ENCODE measurements around the gene PRSS33. TPM values are rescaled to one million over a fixed set of nuclear protein-coding genes. Genes with fewer than 3 reads are reported as not detected.
A peak's percentile ranks its signal among the peaks of the same experiment; 100 is the strongest.

Gene PRSS33
- total RNA-seq, 1 experiment from 2014 or later = not detected

DNA sequence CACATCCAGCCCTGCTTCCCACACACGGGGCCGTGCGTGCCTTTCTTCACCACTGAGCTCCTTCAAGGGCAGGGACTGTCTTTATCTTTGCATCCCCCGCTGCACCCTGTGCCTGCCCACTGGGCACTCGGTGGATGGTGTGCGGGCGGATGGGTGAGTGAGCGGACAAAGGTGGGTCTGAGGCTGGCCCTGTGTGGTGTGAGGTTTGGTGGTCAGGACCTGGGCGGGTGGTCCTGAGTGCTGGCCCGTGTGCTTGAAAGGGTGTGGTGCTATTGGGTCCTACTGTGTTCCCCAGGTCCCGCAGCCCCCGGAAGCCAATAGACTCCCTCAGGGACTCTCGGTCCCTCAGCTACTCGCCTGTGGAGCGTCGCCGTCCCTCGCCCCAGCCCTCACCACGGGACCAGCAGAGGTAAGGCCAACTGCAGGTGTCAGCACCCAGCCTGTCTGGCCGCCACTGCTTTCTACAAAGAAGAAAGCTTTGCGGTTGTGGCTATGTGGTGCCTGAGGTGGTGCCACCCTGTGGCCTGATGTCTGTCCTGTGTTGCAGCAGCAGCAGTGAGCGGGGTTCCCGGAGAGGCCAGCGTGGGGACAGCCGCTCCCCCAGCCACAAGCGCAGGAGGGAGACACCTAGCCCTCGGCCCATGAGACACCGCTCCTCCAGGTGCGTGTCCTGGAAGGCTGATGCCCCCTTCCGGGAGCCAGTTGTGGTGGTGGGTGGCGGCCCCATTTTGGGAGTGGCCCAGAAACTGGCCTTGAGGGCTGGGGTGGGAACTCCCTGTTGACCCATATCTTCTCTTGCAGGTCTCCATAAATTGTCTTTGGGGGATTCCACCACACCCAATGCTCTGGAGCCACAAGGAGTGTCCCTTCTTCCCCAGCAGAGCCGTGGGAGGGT lies 17.1 kb downstream of the PRSS33 start:
- peak; percentile 74 for DNase-seq
- Histone ChIP-seq H3K4me3 (ENCODE audit: insufficient read depth, low read depth, low read length) (no peak overlapping the region), H3K36me3 (replicated peaks; ENCODE audit: control insufficient read depth, insufficient read depth, low read length) (peaks cover 65% of the 10 kb centered on the region), H3K27me3 (ENCODE audit: control insufficient read depth, insufficient read depth, low read length) (no peaks in the 10 kb centered on the region)

DNA sequence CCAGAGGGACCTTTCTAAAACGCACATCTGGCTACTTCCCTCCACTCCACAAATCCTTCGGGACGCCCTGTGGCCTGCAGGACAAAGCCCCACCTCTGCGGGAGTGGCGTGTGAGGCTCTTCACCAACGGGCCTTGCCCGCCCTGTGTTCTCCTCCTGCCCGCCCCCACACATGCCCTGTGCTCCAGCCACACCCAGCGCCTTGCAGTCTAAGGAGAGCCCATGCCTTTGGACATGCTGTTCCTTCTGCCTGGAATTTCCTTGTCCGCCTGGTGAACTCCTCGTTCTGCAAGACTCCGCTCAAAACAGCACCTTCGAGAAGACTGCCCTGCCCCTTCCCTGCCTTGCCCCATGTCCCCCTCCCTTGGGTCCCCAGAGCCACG lies 17.7 kb downstream of the PRSS33 start:
- peaks cover 64% of the 10 kb centered on the region for H3K36me3 ChIP-seq (replicated peaks; ENCODE audit: control insufficient read depth, insufficient read depth, low read length)
- H3K4me3 ChIP-seq (ENCODE audit: insufficient read depth, low read depth, low read length) = no peak overlapping the region
- H3K27me3 ChIP-seq (ENCODE audit: control insufficient read depth, insufficient read depth, low read length) = no peaks in the 10 kb centered on the region
- DNase-seq = no peak

- no peaks in the 10 kb centered on the region for H3K27me3 ChIP-seq (ENCODE audit: control insufficient read depth, insufficient read depth, low read length)
- H3K36me3 ChIP-seq (replicated peaks; ENCODE audit: control insufficient read depth, insufficient read depth, low read length) = peaks cover 66% of the 10 kb centered on the region
- peak; percentile 56 for DNase-seq
These were observed 18.2 kb downstream of the PRSS33 start for GRCh38 chr16:2769100-2769529.

DNA sequence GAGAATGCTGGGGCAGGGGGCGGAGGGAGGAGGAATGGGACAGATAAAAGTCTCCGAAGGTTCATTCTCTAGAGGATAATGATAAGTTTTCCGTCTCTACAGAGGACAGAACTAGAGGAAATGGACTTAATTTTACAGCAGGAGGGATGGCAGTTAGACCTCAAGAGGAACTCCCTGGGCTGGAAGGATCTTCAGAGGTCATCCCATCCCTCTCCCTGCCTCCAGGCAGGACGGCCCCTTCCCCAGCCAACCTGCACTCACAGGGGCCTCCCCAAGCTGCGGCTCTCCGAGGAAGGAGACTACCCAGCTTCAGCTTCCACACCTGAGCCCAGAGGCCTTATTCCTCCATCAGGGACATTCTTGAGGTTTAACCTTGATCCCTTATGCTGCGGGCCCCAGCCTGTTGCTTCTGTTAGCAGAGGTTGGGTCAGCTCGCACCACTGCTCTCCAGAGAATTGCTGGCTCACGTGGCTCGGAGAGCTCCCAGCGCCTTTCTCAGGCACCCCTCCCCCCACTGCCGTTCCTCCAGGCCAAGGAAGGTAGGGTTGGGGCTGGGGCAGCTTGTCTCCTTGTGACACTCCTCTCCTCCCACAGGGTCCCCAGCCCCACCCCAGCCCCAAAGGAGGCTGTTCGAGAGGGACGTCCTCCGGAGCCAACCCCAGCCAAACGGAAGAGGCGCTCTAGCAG lies 18.8 kb downstream of the PRSS33 start:
- Histone ChIP-seq H3K27me3 (ENCODE audit: control insufficient read depth, insufficient read depth, low read length) (no peaks in the 10 kb centered on the region), H3K4me3 (ENCODE audit: insufficient read depth, low read depth, low read length) (no peak overlapping the region), H3K36me3 (replicated peaks; ENCODE audit: control insufficient read depth, insufficient read depth, low read length) (peaks cover 69% of the 10 kb centered on the region)
- peak; percentile 59 for DNase-seq

More at GRCh38 chr16:2769100-2769529, 18.2 kb downstream of the PRSS33 start:
- H3K4me3 ChIP-seq (ENCODE audit: insufficient read depth, low read depth, low read length) = no peak overlapping the region

GRCh38 chr16:2767891-2768290 lies 19.5 kb downstream of the PRSS33 start:
- Histone ChIP-seq H3K27me3 (ENCODE audit: control insufficient read depth, insufficient read depth, low read length) (no peaks in the 10 kb centered on the region), H3K4me3 (ENCODE audit: insufficient read depth, low read depth, low read length) (no peak overlapping the region), H3K36me3 (replicated peaks; ENCODE audit: control insufficient read depth, insufficient read depth, low read length) (peaks cover 73% of the 10 kb centered on the region)
- DNase-seq = no peak

DNA sequence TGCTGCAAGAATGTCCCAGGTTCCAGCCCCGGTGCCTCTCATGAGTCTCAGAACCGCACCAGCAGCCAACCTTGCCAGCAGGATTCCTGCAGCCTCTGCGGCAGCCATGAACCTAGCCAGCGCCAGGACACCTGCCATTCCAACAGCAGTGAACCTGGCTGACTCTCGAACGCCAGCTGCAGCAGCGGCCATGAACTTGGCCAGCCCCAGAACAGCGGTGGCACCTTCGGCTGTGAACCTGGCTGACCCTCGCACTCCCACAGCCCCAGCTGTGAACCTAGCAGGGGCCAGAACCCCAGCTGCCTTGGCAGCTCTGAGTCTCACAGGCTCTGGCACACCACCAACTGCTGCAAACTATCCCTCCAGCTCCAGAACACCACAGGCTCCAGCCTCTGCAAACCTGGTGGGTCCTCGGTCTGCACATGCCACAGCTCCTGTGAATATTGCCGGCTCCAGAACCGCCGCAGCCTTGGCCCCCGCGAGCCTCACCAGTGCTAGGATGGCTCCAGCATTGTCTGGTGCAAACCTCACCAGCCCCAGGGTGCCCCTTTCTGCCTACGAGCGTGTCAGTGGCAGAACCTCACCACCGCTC lies 20.1 kb downstream of the PRSS33 start:
- DNase-seq = no peak
- H3K4me3 ChIP-seq (ENCODE audit: insufficient read depth, low read depth, low read length) = no peak overlapping the region
- H3K36me3 ChIP-seq (replicated peaks; ENCODE audit: control insufficient read depth, insufficient read depth, low read length) = peaks cover 80% of the 10 kb centered on the region
- H3K27me3 ChIP-seq (ENCODE audit: control insufficient read depth, insufficient read depth, low read length) = no peaks in the 10 kb centered on the region

DNA sequence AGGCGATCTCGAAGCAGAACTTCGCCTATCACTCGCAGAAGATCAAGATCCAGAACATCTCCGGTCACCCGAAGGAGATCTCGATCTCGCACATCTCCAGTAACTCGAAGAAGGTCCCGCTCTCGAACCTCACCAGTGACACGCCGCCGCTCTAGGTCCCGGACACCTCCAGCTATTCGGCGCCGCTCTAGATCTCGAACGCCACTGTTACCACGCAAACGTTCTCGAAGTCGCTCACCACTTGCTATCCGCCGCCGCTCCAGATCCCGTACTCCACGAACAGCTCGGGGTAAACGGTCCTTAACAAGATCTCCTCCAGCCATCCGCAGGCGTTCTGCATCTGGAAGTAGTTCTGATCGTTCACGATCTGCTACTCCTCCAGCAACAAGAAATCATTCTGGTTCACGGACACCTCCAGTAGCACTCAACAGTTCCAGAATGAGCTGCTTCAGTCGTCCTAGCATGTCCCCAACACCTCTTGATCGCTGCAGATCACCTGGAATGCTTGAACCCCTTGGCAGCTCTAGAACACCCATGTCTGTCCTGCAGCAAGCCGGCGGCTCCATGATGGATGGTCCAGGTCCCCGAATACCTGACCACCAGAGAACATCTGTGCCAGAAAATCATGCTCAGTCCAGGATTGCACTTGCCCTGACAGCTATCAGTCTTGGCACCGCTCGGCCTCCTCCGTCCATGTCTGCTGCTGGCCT lies 20.8 kb downstream of the PRSS33 start:
- Histone ChIP-seq H3K27me3 (ENCODE audit: control insufficient read depth, insufficient read depth, low read length) (no peaks in the 10 kb centered on the region), H3K36me3 (replicated peaks; ENCODE audit: control insufficient read depth, insufficient read depth, low read length) (peaks cover 85% of the 10 kb centered on the region), H3K4me3 (ENCODE audit: insufficient read depth, low read depth, low read length) (no peak overlapping the region)
- DNase-seq = no peak

DNA sequence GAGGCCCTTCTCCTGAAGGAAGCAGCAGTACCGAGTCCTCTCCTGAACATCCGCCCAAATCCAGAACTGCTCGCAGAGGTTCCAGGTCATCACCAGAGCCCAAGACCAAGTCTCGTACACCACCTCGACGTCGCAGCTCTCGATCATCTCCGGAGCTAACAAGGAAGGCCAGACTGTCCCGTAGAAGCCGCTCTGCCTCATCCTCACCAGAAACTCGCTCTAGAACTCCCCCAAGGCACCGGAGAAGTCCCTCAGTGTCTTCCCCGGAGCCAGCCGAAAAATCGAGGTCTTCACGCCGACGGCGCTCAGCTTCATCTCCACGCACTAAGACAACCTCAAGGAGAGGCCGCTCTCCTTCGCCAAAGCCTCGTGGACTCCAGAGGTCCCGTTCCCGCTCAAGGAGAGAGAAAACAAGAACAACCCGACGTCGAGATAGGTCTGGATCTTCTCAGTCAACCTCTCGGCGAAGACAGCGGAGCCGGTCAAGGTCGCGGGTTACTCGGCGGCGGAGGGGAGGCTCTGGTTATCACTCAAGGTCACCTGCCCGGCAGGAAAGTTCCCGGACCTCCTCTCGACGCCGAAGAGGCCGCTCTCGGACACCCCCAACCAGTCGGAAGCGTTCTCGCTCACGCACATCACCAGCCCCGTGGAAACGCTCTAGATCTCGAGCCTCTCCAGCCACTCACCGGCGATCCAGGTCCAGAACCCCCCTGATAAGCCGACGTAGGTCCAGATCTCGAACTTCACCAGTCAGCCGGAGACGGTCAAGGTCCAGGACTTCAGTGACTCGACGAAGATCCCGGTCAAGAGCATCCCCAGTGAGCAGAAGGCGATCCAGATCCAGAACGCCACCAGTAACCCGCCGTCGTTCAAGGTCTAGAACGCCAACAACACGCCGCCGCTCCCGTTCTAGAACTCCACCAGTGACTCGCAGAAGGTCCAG lies 21.6 kb downstream of the PRSS33 start:
- no peak for DNase-seq
- Histone ChIP-seq H3K36me3 (replicated peaks; ENCODE audit: control insufficient read depth, insufficient read depth, low read length) (peaks cover 88% of the 10 kb centered on the region), H3K4me3 (ENCODE audit: insufficient read depth, low read depth, low read length) (no peak overlapping the region), H3K27me3 (ENCODE audit: control insufficient read depth, insufficient read depth, low read length) (no peaks in the 10 kb centered on the region)

DNA sequence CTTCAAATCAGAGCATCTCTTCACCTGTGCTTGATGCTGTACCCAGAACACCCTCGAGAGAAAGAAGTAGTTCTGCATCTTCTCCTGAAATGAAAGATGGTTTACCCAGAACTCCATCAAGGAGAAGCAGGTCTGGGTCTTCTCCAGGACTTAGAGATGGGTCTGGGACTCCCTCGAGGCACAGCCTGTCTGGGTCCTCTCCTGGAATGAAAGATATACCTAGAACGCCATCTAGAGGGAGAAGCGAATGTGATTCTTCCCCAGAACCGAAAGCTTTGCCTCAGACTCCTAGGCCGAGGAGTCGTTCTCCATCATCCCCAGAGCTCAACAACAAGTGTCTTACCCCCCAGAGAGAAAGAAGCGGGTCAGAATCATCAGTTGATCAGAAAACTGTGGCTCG lies 22.6 kb downstream of the PRSS33 start:
- H3K4me3 ChIP-seq (ENCODE audit: insufficient read depth, low read depth, low read length) = no peak overlapping the region
- no peak for DNase-seq
- H3K36me3 ChIP-seq (replicated peaks; ENCODE audit: control insufficient read depth, insufficient read depth, low read length) = peaks cover 89% of the 10 kb centered on the region
- no peaks in the 10 kb centered on the region for H3K27me3 ChIP-seq (ENCODE audit: control insufficient read depth, insufficient read depth, low read length)

DNA sequence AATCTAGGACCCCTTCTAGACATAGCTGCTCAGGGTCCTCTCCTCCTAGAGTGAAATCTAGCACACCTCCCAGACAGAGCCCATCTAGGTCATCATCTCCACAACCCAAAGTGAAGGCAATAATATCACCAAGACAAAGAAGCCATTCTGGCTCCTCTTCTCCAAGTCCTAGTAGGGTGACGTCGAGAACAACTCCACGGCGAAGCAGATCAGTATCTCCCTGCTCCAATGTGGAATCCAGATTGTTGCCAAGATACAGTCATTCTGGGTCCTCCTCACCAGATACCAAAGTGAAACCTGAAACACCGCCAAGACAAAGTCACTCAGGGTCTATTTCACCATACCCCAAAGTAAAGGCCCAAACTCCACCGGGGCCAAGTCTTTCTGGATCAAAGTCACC lies 24.2 kb downstream of the PRSS33 start:
- no peak for DNase-seq
- Histone ChIP-seq H3K27me3 (ENCODE audit: control insufficient read depth, insufficient read depth, low read length) (no peaks in the 10 kb centered on the region), H3K4me3 (ENCODE audit: insufficient read depth, low read depth, low read length) (no peak overlapping the region), H3K36me3 (replicated peaks; ENCODE audit: control insufficient read depth, insufficient read depth, low read length) (peaks cover 90% of the 10 kb centered on the region)

DNA sequence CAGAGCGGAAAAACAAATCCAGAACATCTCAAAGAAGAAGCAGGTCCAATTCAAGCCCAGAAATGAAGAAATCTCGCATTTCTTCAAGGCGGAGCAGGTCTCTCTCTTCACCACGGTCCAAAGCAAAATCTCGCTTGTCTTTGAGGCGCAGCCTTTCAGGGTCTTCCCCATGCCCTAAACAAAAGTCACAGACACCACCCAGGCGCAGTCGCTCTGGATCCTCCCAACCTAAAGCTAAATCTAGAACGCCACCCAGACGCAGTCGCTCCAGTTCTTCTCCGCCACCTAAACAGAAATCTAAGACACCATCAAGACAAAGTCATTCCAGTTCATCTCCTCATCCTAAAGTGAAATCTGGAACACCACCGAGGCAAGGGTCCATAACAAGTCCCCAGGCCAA lies 24.6 kb downstream of the PRSS33 start:
- no peak for DNase-seq
- H3K36me3 ChIP-seq (replicated peaks; ENCODE audit: control insufficient read depth, insufficient read depth, low read length) = peaks cover 90% of the 10 kb centered on the region
- no peak overlapping the region for H3K4me3 ChIP-seq (ENCODE audit: insufficient read depth, low read depth, low read length)
- H3K27me3 ChIP-seq (ENCODE audit: control insufficient read depth, insufficient read depth, low read length) = no peaks in the 10 kb centered on the region

DNA sequence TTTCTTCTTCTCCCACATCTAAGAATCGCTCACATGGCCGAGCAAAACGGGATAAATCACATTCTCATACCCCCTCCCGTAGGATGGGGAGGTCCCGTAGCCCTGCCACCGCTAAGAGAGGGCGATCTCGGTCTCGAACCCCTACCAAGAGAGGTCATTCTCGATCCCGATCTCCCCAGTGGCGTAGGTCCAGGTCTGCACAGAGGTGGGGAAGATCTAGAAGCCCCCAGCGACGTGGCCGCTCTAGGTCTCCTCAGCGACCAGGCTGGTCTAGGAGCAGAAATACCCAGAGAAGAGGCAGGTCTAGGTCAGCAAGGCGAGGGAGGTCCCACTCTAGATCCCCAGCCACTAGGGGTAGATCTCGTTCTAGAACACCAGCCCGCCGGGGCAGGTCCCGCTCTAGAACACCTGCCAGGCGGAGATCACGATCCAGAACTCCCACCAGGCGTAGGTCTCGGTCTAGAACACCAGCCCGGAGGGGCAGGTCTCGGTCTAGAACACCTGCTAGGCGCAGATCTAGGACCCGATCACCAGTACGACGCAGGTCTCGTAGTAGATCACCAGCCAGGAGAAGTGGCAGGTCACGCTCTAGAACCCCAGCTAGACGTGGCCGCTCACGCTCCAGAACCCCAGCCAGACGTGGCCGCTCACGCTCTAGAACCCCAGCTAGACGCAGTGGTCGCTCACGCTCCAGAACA lies 25.3 kb downstream of the PRSS33 start:
- Histone ChIP-seq H3K4me3 (ENCODE audit: insufficient read depth, low read depth, low read length) (no peak overlapping the region), H3K36me3 (replicated peaks; ENCODE audit: control insufficient read depth, insufficient read depth, low read length) (peaks cover 90% of the 10 kb centered on the region), H3K27me3 (ENCODE audit: control insufficient read depth, insufficient read depth, low read length) (no peaks in the 10 kb centered on the region)
- no peak for DNase-seq

DNA sequence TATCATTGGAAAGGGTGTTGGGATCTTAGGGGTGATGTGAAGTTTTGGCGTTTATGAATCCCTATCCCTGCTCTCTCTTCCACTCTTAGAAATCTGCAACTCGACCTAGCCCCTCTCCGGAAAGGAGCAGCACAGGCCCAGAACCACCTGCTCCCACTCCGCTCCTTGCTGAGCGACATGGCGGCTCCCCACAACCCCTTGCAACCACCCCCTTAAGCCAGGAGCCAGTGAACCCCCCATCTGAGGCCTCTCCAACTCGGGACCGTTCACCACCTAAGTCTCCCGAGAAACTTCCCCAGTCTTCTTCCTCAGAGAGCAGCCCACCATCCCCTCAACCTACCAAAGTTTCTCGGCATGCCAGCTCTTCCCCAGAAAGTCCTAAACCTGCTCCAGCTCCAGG lies 25.9 kb downstream of the PRSS33 start:
- no peaks in the 10 kb centered on the region for H3K27me3 ChIP-seq (ENCODE audit: control insufficient read depth, insufficient read depth, low read length)
- no peak for DNase-seq
- H3K36me3 ChIP-seq (replicated peaks; ENCODE audit: control insufficient read depth, insufficient read depth, low read length) = peaks cover 87% of the 10 kb centered on the region
- no peak overlapping the region for H3K4me3 ChIP-seq (ENCODE audit: insufficient read depth, low read depth, low read length)

Measured in H7 (cell line).